Ishikawa (cell line): ENCODE results near the gene CARD9.

Experiments used
- CEBPB ChIP-seq: IDR thresholded peaks from 2 replicates; pipeline ENCODE4 v1.6.1; 2012
- CREB1 ChIP-seq: IDR thresholded peaks from 2 replicates; pipeline ENCODE4 v1.6.1; 2012; ENCODE audit warnings: low read depth
- EGR1 ChIP-seq: IDR thresholded peaks from 2 replicates; pipeline ENCODE4 v1.6.1; 2012
- EP300 ChIP-seq: IDR thresholded peaks from 2 replicates; pipeline ENCODE4 v1.6.1; 2012; ENCODE audit warnings: borderline replicate concordance
- FOXM1 ChIP-seq: IDR thresholded peaks from 2 replicates; pipeline ENCODE4 v1.6.1; 2012; ENCODE audit warnings: low read depth, borderline replicate concordance
- NFIC ChIP-seq: IDR thresholded peaks from 2 replicates; pipeline ENCODE4 v1.6.1; 2012
- RAD21 ChIP-seq: IDR thresholded peaks from 2 replicates; pipeline ENCODE4 v1.6.1; 2012; ENCODE audit warnings: low read depth
- TAF1 ChIP-seq: IDR thresholded peaks from 2 replicates; pipeline ENCODE4 v1.6.1; 2012; ENCODE audit warnings: low read depth, mild to moderate bottlenecking
- TCF12 ChIP-seq: IDR thresholded peaks from 2 replicates; pipeline ENCODE4 v1.6.1; 2012; ENCODE audit warnings: low read depth
- TEAD4 ChIP-seq: IDR thresholded peaks from 2 replicates; pipeline ENCODE4 v1.6.1; 2012
- USF1 ChIP-seq: IDR thresholded peaks from 2 replicates; pipeline ENCODE4 v1.6.1; 2012
- YY1 ChIP-seq: IDR thresholded peaks from 2 replicates; pipeline ENCODE4 v1.6.1; 2012; ENCODE audit warnings: low read depth
- ZBTB7A ChIP-seq: IDR thresholded peaks from 2 replicates; pipeline ENCODE4 v1.6.1; 2012; ENCODE audit warnings: low read depth
- TF ChIP-seq, protein P1 (sequence below): IDR thresholded peaks from 2 replicates; pipeline ENCODE4 v1.6.1; 2012; ENCODE audit warnings: low read depth, mild to moderate bottlenecking
- TF ChIP-seq, protein P2 (sequence below): IDR thresholded peaks from 2 replicates; pipeline ENCODE4 v1.6.1; 2012

The CARD9 gene

GRCh38 chr9:136365775-136366222 lies 7.7 kb downstream of the CARD9 start:
- TF ChIP-seq CREB1 (no peak), ZBTB7A (0 out of 2 replicates have a peak, but pooled peaks have one; percentile 21)

- TF ChIP-seq NFIC = peak; percentile 43; the same call in 1 of the 2 replicates
- TF ChIP-seq, protein P1, sequence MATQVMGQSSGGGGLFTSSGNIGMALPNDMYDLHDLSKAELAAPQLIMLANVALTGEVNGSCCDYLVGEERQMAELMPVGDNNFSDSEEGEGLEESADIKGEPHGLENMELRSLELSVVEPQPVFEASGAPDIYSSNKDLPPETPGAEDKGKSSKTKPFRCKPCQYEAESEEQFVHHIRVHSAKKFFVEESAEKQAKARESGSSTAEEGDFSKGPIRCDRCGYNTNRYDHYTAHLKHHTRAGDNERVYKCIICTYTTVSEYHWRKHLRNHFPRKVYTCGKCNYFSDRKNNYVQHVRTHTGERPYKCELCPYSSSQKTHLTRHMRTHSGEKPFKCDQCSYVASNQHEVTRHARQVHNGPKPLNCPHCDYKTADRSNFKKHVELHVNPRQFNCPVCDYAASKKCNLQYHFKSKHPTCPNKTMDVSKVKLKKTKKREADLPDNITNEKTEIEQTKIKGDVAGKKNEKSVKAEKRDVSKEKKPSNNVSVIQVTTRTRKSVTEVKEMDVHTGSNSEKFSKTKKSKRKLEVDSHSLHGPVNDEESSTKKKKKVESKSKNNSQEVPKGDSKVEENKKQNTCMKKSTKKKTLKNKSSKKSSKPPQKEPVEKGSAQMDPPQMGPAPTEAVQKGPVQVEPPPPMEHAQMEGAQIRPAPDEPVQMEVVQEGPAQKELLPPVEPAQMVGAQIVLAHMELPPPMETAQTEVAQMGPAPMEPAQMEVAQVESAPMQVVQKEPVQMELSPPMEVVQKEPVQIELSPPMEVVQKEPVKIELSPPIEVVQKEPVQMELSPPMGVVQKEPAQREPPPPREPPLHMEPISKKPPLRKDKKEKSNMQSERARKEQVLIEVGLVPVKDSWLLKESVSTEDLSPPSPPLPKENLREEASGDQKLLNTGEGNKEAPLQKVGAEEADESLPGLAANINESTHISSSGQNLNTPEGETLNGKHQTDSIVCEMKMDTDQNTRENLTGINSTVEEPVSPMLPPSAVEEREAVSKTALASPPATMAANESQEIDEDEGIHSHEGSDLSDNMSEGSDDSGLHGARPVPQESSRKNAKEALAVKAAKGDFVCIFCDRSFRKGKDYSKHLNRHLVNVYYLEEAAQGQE = no peak
Observed at GRCh38 chr9:136364942-136365774, 8.3 kb downstream of the CARD9 start.

GRCh38 chr9:136363949-136364748 lies 9.3 kb downstream of the CARD9 start:
- TF ChIP-seq NFIC = no peak
- TF ChIP-seq FOXM1 = no peak
- no peak for TF ChIP-seq RAD21
- TF ChIP-seq YY1 = no peak
- TF ChIP-seq CREB1 = no peak
- TF ChIP-seq, protein P2, sequence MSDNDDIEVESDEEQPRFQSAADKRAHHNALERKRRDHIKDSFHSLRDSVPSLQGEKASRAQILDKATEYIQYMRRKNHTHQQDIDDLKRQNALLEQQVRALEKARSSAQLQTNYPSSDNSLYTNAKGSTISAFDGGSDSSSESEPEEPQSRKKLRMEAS = no peak
- TF ChIP-seq TAF1 = no peak
- no peak for TF ChIP-seq ZBTB7A
- TF ChIP-seq, protein P1 = no peak
- TF ChIP-seq EGR1 = no peak
- no peak for TF ChIP-seq TCF12

DNA sequence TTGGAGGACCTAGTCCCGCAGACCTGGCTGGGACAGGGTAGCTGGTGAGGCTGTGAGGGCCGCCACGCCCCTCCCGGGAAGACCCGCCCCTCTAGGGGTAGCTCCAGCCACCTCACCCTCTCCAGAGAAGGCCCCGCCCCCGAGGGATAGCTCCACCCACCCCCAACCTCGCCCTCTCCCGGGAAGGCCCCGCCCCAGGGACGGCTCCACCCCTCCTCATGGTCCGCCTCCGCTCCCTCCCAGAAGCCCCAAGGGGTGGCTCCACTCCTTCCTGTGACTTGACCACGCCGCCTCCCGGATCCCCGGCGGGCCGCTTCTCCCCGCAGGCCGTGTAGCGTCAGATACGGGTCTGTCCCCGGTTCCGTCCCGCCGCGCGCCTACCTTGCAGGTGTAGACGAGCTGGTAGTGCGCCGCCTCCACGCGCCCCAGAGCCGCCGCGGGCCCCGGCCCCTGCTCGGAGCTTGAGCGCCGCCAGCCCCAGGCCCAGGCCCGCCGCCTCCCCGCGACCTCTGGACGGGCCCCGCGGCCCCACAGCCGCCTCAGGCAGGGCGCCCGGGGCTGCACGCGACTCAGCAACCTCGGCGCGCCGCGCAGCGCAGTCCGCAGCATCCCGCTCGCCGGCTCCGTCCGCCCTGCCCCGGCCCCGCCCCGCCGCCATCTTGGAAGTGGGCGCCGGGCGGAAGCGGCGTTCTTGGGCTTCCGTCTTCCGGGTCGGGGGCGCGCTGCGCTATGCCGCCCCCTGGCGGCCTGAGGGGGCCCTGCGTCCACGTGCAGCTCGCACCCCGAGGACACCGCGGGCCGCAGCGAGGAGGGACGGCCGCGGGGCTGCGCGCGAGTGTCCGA lies 10.1 kb downstream of the CARD9 start, which contains the start of gene DNLZ:
Gene DNLZ, minus strand, starts transcription at position 639 of the 843 bp plus-strand sequence. Its CDS starts 30 bp downstream, at position 609.
- no peak for TF ChIP-seq EP300
- TF ChIP-seq TEAD4 = no peak
- no peak for TF ChIP-seq CEBPB
- TF ChIP-seq, protein P1 = no peak
- TF ChIP-seq ZBTB7A = no peak
- TF ChIP-seq EGR1 = peak; percentile 79; the same call in 1 of the 2 replicates
- peak; percentile 45; the same call in 1 of the 2 replicates for TF ChIP-seq TCF12
- peak; percentile 67 for TF ChIP-seq TAF1
- peak; percentile 45; the same call in 1 of the 2 replicates for TF ChIP-seq RAD21
- TF ChIP-seq FOXM1 = no peak
- TF ChIP-seq CREB1 = no peak
- TF ChIP-seq NFIC = no peak
- TF ChIP-seq, protein P2 = peak; percentile 100
- TF ChIP-seq USF1 = peak; percentile 64
- TF ChIP-seq YY1 = peak; percentile 96
